CD8-positive, alpha-beta memory T cell (primary cell): ENCODE measurements around the gene USP20. TPM values are rescaled to one million over a fixed set of nuclear protein-coding genes. Genes with fewer than 3 reads are reported as not detected.
A peak's percentile ranks its signal among the peaks of the same experiment; 100 is the strongest.

Experiments
- CTCF ChIA-PET: fragments of 350-600 bp; sonication (Branson Sonifier 250); formaldehyde crosslinking; loops from one replicate; lab custom pipeline; 2021; ENCODE audit warnings: antibody characterized with exemption; lab: Charles Lee
- POLR2A ChIA-PET: fragments of 350-600 bp; sonication (Branson Sonifier 250); formaldehyde crosslinking; loops from one replicate; lab custom pipeline; 2021; ENCODE audit warnings: antibody characterized with exemption; lab: Charles Lee
- DNase-seq, 5 donors: peaks; one replicate each; pipeline versions ENCODE4 v3.0.0 to v3.0.0-alpha.2; 2020 to 2022; ENCODE audit warnings: mixed read lengths in 1 of 5
- H3K27ac ChIP-seq: one replicate; pipeline ENCODE4 v1.7.0; 2013; ENCODE audit warnings: low read depth, mild to moderate bottlenecking, low read length, moderate library complexity
- H3K27me3 ChIP-seq: 2 replicates; pipeline ENCODE4 v1.7.0; 2013; ENCODE audit warnings: low read length, mild to moderate bottlenecking; ENCODE audit not compliant: insufficient read depth, poor library complexity, severe bottlenecking
- H3K36me3 ChIP-seq: 2 replicates; pipeline ENCODE4 v1.7.0; 2013; ENCODE audit warnings: mild to moderate bottlenecking, low read length, moderate library complexity; ENCODE audit not compliant: insufficient read depth
- H3K4me1 ChIP-seq: 2 replicates; pipeline ENCODE4 v1.7.0; 2013; ENCODE audit warnings: mild to moderate bottlenecking, low read length, moderate library complexity; ENCODE audit not compliant: insufficient read depth
- H3K4me3 ChIP-seq: 2 replicates; pipeline ENCODE4 v1.7.0; 2013; ENCODE audit warnings: mild to moderate bottlenecking, low read length
- H3K9me3 ChIP-seq: 2 replicates; pipeline ENCODE4 v1.7.0; 2013; ENCODE audit warnings: mild to moderate bottlenecking, low read length
- H3K27ac Mint-ChIP-seq, 8 donors: one replicate each; pipeline ENCODE4 v1.8.0; 2020 to 2021; ENCODE audit warnings: mixed read lengths in 8 of 8, mild to moderate bottlenecking in 6 of 8, inconsistent platforms in 3 of 8, moderate library complexity in 3 of 8
- H3K27me3 Mint-ChIP-seq, 2 donors: one replicate each; pipeline ENCODE4 v1.8.0; 2020 to 2021; ENCODE audit warnings: mixed read lengths in 2 of 2, mild to moderate bottlenecking in 1 of 2, moderate library complexity in 1 of 2
- H3K36me3 Mint-ChIP-seq, 3 donors: one replicate each; pipeline ENCODE4 v1.8.0; 2020 to 2021; ENCODE audit warnings: mixed read lengths in 3 of 3, inconsistent platforms in 1 of 3, mild to moderate bottlenecking in 1 of 3
- H3K4me1 Mint-ChIP-seq, 3 donors: one replicate each; pipeline ENCODE4 v1.8.0; 2020 to 2021; ENCODE audit warnings: mixed read lengths in 3 of 3, inconsistent platforms in 1 of 3, mild to moderate bottlenecking in 1 of 3
- H3K4me3 Mint-ChIP-seq, 7 donors: one replicate each; pipeline ENCODE4 v1.8.0; 2020 to 2021; ENCODE audit warnings: mixed read lengths in 7 of 7, mild to moderate bottlenecking in 6 of 7, moderate library complexity in 4 of 7, inconsistent platforms in 2 of 7
- H3K9me3 Mint-ChIP-seq, 5 donors: one replicate each; pipeline ENCODE4 v1.8.0; 2020 to 2022; ENCODE audit warnings: mixed read lengths in 5 of 5, mild to moderate bottlenecking in 3 of 5, moderate library complexity in 2 of 5, inconsistent platforms in 1 of 5
- polyA plus RNA-seq: library from polyadenylated mRNA; unstranded; fragments of 300-500 nt; fragmentation: Illumina TruSeq; gene quantifications from one replicate; pipeline ENCODE4 v1.2.3, GENCODE V29; 2021
- total RNA-seq, 2 experiments: library from RNA; stranded (reverse); gene quantifications; one replicate each; pipeline ENCODE4 v1.2.3, GENCODE V29; 2021

Gene USP20
- total and polyA plus RNA-seq, 3 experiments from 2014 or later: 50.2 to 50.8 (median 50.3) TPM

- H3K27me3 Mint-ChIP-seq: no peaks in the 10 kb centered on the region
- no peaks in the 10 kb centered on the region for H3K27me3 ChIP-seq
- no peak overlapping the region for H3K4me3 ChIP-seq
- no peaks in the 10 kb centered on the region for H3K9me3 Mint-ChIP-seq
- DNase-seq: no peak
- peaks cover 2 to 65% (median 10%) of the 10 kb centered on the region in 3 donors for H3K36me3 Mint-ChIP-seq
- no peaks in the 10 kb centered on the region for H3K9me3 ChIP-seq
- peaks cover 44% of the 10 kb centered on the region for H3K4me1 ChIP-seq
- H3K4me1 Mint-ChIP-seq: peaks cover 44 to 51% (median 47%) of the 10 kb centered on the region in 3 donors
- POLR2A ChIA-PET: interaction anchor here (0.7 to 1.0 kb wide), 2 partner anchors 42 to 339 kb away, joined by 3 to 5 read pairs; no protein-coding TSS in a partner anchor
- H3K27ac Mint-ChIP-seq: peak overlapping the region in 7 of 8 donors; percentile 6 to 89 (median 65)
- CTCF ChIA-PET: interaction anchor here (1.1 to 1.3 kb wide), 2 partner anchors 20 to 37 kb away, joined by 3 to 4 read pairs; no protein-coding TSS in a partner anchor
- no peak overlapping the region for H3K27ac ChIP-seq
- H3K36me3 ChIP-seq: peaks cover 23% of the 10 kb centered on the region
- peak overlapping the region in 3 of 7 donors; percentile 8 to 28 (median 20) for H3K4me3 Mint-ChIP-seq
Observed at GRCh38 chr9:129929496-129930125, 94.4 kb downstream of the USP20 start.

GRCh38 chr9:129930743-129931142 lies 95.5 kb downstream of the USP20 start:
- Histone ChIP-seq H3K36me3 (peaks cover 19% of the 10 kb centered on the region), H3K4me3 (no peak overlapping the region)
- CTCF ChIA-PET: interaction anchor here (1.1 to 1.3 kb wide), 2 partner anchors 18 to 38 kb away, joined by 3 to 4 read pairs; no protein-coding TSS in a partner anchor

More at GRCh38 chr9:129930743-129931142, 95.5 kb downstream of the USP20 start:
- peak overlapping the region; percentile 85 to 96 (median 90) for H3K27ac Mint-ChIP-seq
- peaks cover 50% of the 10 kb centered on the region for H3K4me1 ChIP-seq
- peaks cover 47 to 62% (median 59%) of the 10 kb centered on the region in 3 donors for H3K4me1 Mint-ChIP-seq
- H3K36me3 Mint-ChIP-seq: peaks cover 0 to 58% (median 10%) of the 10 kb centered on the region in 3 donors
- H3K27me3 ChIP-seq: no peaks in the 10 kb centered on the region
- H3K27me3 Mint-ChIP-seq: no peaks in the 10 kb centered on the region
- POLR2A ChIA-PET: interaction anchor here (1.0 kb wide), 1 partner anchor 41 kb away, joined by 3 read pairs; no protein-coding TSS in a partner anchor
- H3K4me3 Mint-ChIP-seq: peak overlapping the region; percentile 52 to 81 (median 67)
- DNase-seq: peak in 2 of 5 donors; percentile 8 to 34
- H3K27ac ChIP-seq: peak overlapping the region; percentile 28
- no peaks in the 10 kb centered on the region for H3K9me3 ChIP-seq
- H3K9me3 Mint-ChIP-seq: no peaks in the 10 kb centered on the region

Other genes starting within 250 kb of the USP20 start
- not detected for gene C9orf50, start 214.4 kb upstream of the USP20 start, total RNA-seq
- not detected for gene C9orf50, start 214.4 kb upstream of the USP20 start, polyA plus RNA-seq
- 10 to 100 TPM; 65.5 to 68.9 TPM for gene NTMT1, start 209.3 kb upstream of the USP20 start, total RNA-seq
- gene NTMT1, start 209.3 kb upstream of the USP20 start, polyA plus RNA-seq: 48.6 TPM
- 10 to 100 TPM; 28.0 to 28.3 TPM for gene ASB6, start 193.3 kb upstream of the USP20 start, total RNA-seq
- 31.0 TPM for gene ASB6, start 193.3 kb upstream of the USP20 start, polyA plus RNA-seq
- under 1 TPM; 0.35 to 0.66 TPM for gene PRRX2, start 169.8 kb upstream of the USP20 start, total RNA-seq
- not detected for gene PRRX2, start 169.8 kb upstream of the USP20 start, polyA plus RNA-seq
- not detected for gene PTGES, start 82.4 kb upstream of the USP20 start, total RNA-seq
- gene PTGES, start 82.4 kb upstream of the USP20 start, polyA plus RNA-seq: not detected
- 10 to 100 TPM; 24.6 to 27.1 TPM for gene TOR1B, start 32.3 kb upstream of the USP20 start, total RNA-seq
- gene TOR1B, start 32.3 kb upstream of the USP20 start, polyA plus RNA-seq: 32.8 TPM
- 10 to 100 TPM; 53.8 to 53.9 TPM for gene TOR1A, start 11.3 kb upstream of the USP20 start, total RNA-seq
- gene TOR1A, start 11.3 kb upstream of the USP20 start, polyA plus RNA-seq: 73.8 TPM
- 10 to 100 TPM; 71.4 to 76.4 TPM for gene C9orf78, start 183 bp upstream of the USP20 start, total RNA-seq
- 249 TPM for gene C9orf78, start 183 bp upstream of the USP20 start, polyA plus RNA-seq
- gene FNBP1, start 207.7 kb downstream of the USP20 start, total RNA-seq: 100 to 1,000 TPM; 226 to 230 TPM
- gene FNBP1, start 207.7 kb downstream of the USP20 start, polyA plus RNA-seq: 176 TPM
- gene GPR107, start 218.4 kb downstream of the USP20 start, total RNA-seq: 10 to 100 TPM; 21.3 to 21.4 TPM
- 4.2 TPM for gene GPR107, start 218.4 kb downstream of the USP20 start, polyA plus RNA-seq